Measurements from ENCODE around the gene PPP2R5C.

Gene PPP2R5C

GRCh38 chr14:101865288-101865687, 103.8 kb downstream of the PPP2R5C start:
- DNase-seq (ENCODE audit: low read depth): no peak

GRCh38 chr14:101867854-101868253, 106.3 kb downstream of the PPP2R5C start:
- DNase-seq (ENCODE audit: low read depth): no peak

GRCh38 chr14:101869217-101869616, 107.7 kb downstream of the PPP2R5C start:
- no peak for DNase-seq (ENCODE audit: low read depth)

GRCh38 chr14:101870273-101870939, 108.9 kb downstream of the PPP2R5C start:
- DNase-seq (ENCODE audit: low read depth): no peak

- no peak for DNase-seq (ENCODE audit: low read depth)
Measured at GRCh38 chr14:101872346-101872745, 110.8 kb downstream of the PPP2R5C start.

- no peak for DNase-seq (ENCODE audit: low read depth)
Measured at GRCh38 chr14:101873076-101873825, 111.7 kb downstream of the PPP2R5C start.

- no peak for DNase-seq (ENCODE audit: low read depth)
Measured at GRCh38 chr14:101873991-101874390, 112.5 kb downstream of the PPP2R5C start.

- DNase-seq (ENCODE audit: low read depth): no peak
Measured at GRCh38 chr14:101875041-101875726, 113.7 kb downstream of the PPP2R5C start.

GRCh38 chr14:101875727-101876554, 114.4 kb downstream of the PPP2R5C start:
- DNase-seq (ENCODE audit: low read depth): peak; percentile 40

- DNase-seq (ENCODE audit: low read depth): peak; percentile 35
Measured at GRCh38 chr14:101876555-101876938, 115.0 kb downstream of the PPP2R5C start.

GRCh38 chr14:101877766-101878165, 116.3 kb downstream of the PPP2R5C start:
- DNase-seq (ENCODE audit: low read depth): peak; percentile 14

GRCh38 chr14:101878211-101878821, 116.8 kb downstream of the PPP2R5C start:
- no peak for DNase-seq (ENCODE audit: low read depth)

- no peak for DNase-seq (ENCODE audit: low read depth)
Measured at GRCh38 chr14:101878822-101879528, 117.5 kb downstream of the PPP2R5C start.

- no peak for DNase-seq (ENCODE audit: low read depth)
Measured at GRCh38 chr14:101879529-101880336, 118.2 kb downstream of the PPP2R5C start.

- DNase-seq (ENCODE audit: low read depth): no peak
Measured at GRCh38 chr14:101881426-101881825, 119.9 kb downstream of the PPP2R5C start.

- no peak for DNase-seq (ENCODE audit: low read depth)
Measured at GRCh38 chr14:101882141-101882935, 120.8 kb downstream of the PPP2R5C start.

- DNase-seq (ENCODE audit: low read depth): no peak
Measured at GRCh38 chr14:101884089-101884933, 122.8 kb downstream of the PPP2R5C start.

- no peak for DNase-seq (ENCODE audit: low read depth)
Measured at GRCh38 chr14:101884934-101885576, 123.5 kb downstream of the PPP2R5C start.
